Small intestine (tissue), 7 donors: ENCODE data around the gene TEX36. TPM values are rescaled to one million over a fixed set of nuclear protein-coding genes. Genes with fewer than 3 reads are reported as not detected.

Source experiments
- DNase-seq, 2 donors: peaks; one replicate each; pipeline versions ENCODE4 v3.0.0 to v3.0.0-alpha.2; 2013
- FAIRE-seq: peaks from 2 replicates; lab custom pipeline; 2012; peaks lifted over from hg19 to GRCh38; lab: Jason Lieb, UNC
- H3K27ac ChIP-seq, 3 donors: one replicate each; pipeline ENCODE4 v1.5.1; 2013; ENCODE audit warnings: low read length in 2 of 3, mild to moderate bottlenecking in 2 of 3, control low read depth in 1 of 3, inconsistent platforms in 1 of 3, low read depth in 1 of 3, moderate library complexity in 1 of 3
- H3K27me3 ChIP-seq, 3 donors: one replicate each; pipeline ENCODE4 v1.6.1; 2013; ENCODE audit warnings: low read length in 3 of 3, inconsistent platforms in 1 of 3; ENCODE audit not compliant: control insufficient read depth in 3 of 3, insufficient read depth in 3 of 3
- H3K36me3 ChIP-seq, 3 donors: one replicate each; pipeline ENCODE4 v1.6.1; 2013; ENCODE audit warnings: low read length in 3 of 3, inconsistent platforms in 1 of 3, low read depth in 1 of 3, mild to moderate bottlenecking in 1 of 3, moderate library complexity in 1 of 3; ENCODE audit not compliant: control insufficient read depth in 3 of 3, insufficient read depth in 2 of 3
- H3K4me1 ChIP-seq, 3 donors: one replicate each; pipeline ENCODE4 v1.6.1; 2013; ENCODE audit warnings: low read length in 2 of 3, inconsistent platforms in 1 of 3, low read depth in 1 of 3, mild to moderate bottlenecking in 1 of 3, moderate library complexity in 1 of 3; ENCODE audit not compliant: control insufficient read depth in 3 of 3, insufficient read depth in 2 of 3
- H3K4me3 ChIP-seq, 3 donors: one replicate each; pipeline ENCODE4 v1.5.1; 2013; ENCODE audit warnings: low read length in 3 of 3, control low read depth in 1 of 3, inconsistent platforms in 1 of 3, low read depth in 1 of 3, mild to moderate bottlenecking in 1 of 3, moderate library complexity in 1 of 3
- H3K9me3 ChIP-seq, 2 donors: one replicate each; pipeline ENCODE4 v1.6.1; 2013; ENCODE audit warnings: low read depth in 1 of 2, low read length in 1 of 2; ENCODE audit not compliant: control insufficient read depth in 2 of 2, insufficient read depth in 1 of 2
- WGBS, 3 donors: extraction: QIAGEN DNeasy Blood & Tissue Kit; methylation state at CpG; one replicate each; pipeline ENCODE4 v1.1.7; 2013; 5-methylcytosine and 5-hydroxymethylcytosine counted together
- polyA plus RNA-seq, 4 donors: library from polyadenylated mRNA; stranded (reverse) in 3 of 4; unstranded in 1 of 4; fragments of 200-250 nt in 3 of 4; fragments of 120-200 nt in 1 of 4; gene quantifications; one replicate each; pipeline versions ENCODE4 v1.2.1 to v1.2.3, GENCODE V29; 2013
- donor health status: healthy with polysubstance abuse.
- donor health status: control.
- donor health status: control.
- donor health status: Bipolar disorder and iron deficiency.
- donor health status: healthy.

TEX36 gene
- polyA plus RNA-seq, 4 donors, result not detected

DNA sequence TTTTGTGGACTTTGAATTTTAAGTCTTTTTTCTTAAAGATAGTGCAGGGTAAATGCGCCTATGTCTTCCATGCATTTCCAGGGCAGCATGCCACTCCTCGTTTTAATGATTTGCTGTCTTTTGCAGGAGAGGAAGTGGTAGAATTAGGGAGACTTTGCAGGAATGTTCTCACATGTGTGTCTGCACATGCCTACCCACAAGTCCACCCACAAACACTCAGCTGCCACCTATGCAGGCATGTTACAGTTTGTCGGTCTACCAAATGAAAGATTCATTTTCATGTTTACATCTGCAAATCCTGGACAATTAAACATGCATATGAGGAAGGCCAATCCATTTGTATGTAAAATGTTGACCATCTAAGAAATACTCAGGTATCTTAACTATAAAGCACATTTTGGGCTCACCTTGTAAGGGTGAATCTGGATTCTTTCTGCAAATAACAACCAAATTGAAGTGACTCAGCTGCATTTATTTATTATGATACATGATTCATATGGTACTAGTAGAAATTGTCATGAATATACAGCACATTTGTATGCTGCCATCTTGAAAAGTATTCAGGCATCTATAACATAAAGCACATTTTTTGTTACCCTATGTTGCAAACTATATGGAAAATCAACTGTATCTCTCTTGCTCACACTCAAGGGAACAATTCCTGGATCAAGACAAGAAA lies 4.7 kb upstream of the TEX36 start:
- Histone ChIP-seq H3K27me3 (peaks cover 0 to 6% (median 0%) of the 10 kb centered on the region in 3 donors), H3K27ac (no peak overlapping the region), H3K4me1 (peaks cover 0 to 7% (median 0%) of the 10 kb centered on the region in 3 donors), H3K4me3 (no peak overlapping the region), H3K9me3 (no peaks in the 10 kb centered on the region), H3K36me3 (no peaks in the 10 kb centered on the region)
- no peak for DNase-seq
- FAIRE-seq, result no peak
- 48 to 67% (median 66%) methylated on average over 3 of the region's 3 CpGs for WGBS, 3 donors

DNA sequence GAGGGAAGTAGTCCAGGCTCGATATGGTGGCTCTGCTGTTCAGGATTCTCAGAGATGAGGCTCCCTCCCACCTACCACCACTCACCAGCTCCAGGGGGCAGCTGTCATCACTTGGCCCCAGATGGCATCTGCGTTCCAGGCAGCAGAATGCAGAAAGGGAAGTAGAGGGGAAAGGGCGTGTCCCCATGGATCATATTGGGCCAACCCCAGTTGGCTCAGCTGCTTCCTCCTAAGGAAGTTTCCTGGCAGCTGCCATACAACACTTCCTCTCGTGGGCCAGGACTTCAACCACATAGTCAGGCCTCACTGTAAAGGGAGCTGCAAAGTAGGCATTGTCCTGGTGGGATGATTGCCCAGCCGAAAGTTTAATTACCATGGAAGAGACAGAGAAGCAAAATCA lies 1.6 kb upstream of the TEX36 start:
- Histone ChIP-seq H3K27ac (no peak overlapping the region), H3K27me3 (no peaks in the 10 kb centered on the region), H3K4me1 (no peaks in the 10 kb centered on the region), H3K9me3 (no peaks in the 10 kb centered on the region), H3K4me3 (no peak overlapping the region), H3K36me3 (no peaks in the 10 kb centered on the region)
- FAIRE-seq, result no peak
- no peak for DNase-seq
- 62 to 64% (median 63%) methylated on average over 4 to 5 of the region's 5 CpGs for WGBS, 3 donors

DNA sequence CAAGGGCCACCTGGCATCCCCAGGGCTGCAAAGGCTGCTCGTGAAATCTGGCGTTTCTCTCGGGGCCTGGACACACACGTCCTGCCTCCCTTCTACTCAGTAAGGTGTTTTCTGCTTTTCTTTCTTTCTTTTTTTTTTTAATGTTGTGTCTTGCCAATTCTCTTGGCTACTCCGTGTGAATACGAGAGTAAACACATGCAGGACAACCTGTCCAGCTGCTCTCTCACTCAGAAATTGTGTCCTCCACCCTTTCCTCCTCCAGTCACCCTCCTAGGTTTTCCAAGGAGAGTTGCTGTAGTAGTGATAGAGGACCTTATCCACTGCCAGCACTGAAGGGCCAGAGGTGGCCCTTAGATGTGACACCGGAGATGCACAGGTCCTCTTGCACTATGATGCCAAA lies 858 bp upstream of the TEX36 start:
- 76 to 80% (median 79%) methylated on average over 7 of the region's 7 CpGs for WGBS, 3 donors
- Histone ChIP-seq H3K27me3 (no peaks in the 10 kb centered on the region), H3K4me3 (no peak overlapping the region), H3K27ac (no peak overlapping the region), H3K36me3 (no peaks in the 10 kb centered on the region), H3K9me3 (no peaks in the 10 kb centered on the region), H3K4me1 (no peaks in the 10 kb centered on the region)
- no peak for FAIRE-seq
- DNase-seq, result no peak

DNA sequence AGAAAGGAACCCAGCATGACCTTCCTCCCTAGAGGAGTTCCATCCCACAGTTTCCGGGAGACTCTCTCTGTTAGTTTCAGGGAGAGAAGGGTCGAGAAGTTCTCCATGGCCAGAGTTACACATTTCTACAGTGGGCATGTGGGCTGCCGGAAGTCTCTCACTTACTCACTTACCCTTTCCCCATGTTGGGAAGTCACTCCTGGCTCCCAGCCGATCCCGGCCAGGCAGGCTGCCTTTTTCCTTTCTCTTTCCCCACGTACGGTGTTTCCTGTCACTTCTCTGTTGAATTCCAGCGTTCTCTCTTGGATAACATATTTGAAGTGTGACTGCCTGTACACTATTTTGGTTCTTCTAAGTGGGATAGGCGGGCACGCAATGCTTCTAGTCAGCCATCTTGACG lies 3.5 kb downstream of the TEX36 start:
- Histone ChIP-seq H3K36me3 (no peaks in the 10 kb centered on the region), H3K9me3 (peaks cover 0 to 11% of the 10 kb centered on the region in 2 donors), H3K4me1 (no peaks in the 10 kb centered on the region), H3K27ac (no peak overlapping the region), H3K4me3 (no peak overlapping the region), H3K27me3 (no peaks in the 10 kb centered on the region)
- FAIRE-seq, result no peak
- WGBS, 3 donors, result 61 to 85% (median 72%) methylated on average over 11 of the region's 11 CpGs
- no peak for DNase-seq

DNA sequence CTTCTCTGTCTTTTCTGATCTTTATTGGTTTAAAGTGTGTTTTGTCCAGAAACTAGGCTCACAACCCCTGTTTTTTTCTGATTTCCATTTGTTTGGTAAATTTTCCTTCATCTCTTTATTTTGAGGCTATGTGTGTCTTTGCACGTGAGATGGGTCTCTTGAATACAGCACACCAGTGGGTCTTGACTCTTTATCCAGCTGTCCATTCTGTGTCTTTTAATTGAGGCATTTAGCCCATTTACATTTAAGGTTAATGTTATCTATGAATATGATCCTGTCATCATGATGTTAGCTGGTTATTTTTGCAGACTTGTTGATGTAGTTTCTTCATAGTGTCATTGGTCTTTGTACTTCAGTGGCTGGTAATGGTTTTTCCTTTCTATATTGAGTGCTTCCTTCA lies 10.1 kb downstream of the TEX36 start:
- H3K4me3 ChIP-seq, result no peak overlapping the region
- H3K36me3 ChIP-seq, result no peaks in the 10 kb centered on the region
- WGBS, 3 donors, result 76 to 88% (median 77%) methylated on average over 1 of the region's 1 CpG
- H3K27me3 ChIP-seq, result no peaks in the 10 kb centered on the region
- FAIRE-seq, result no peak
- DNase-seq, result no peak
- H3K4me1 ChIP-seq, result no peaks in the 10 kb centered on the region
- peaks cover 0 to 11% of the 10 kb centered on the region in 2 donors for H3K9me3 ChIP-seq
- no peak overlapping the region for H3K27ac ChIP-seq

DNA sequence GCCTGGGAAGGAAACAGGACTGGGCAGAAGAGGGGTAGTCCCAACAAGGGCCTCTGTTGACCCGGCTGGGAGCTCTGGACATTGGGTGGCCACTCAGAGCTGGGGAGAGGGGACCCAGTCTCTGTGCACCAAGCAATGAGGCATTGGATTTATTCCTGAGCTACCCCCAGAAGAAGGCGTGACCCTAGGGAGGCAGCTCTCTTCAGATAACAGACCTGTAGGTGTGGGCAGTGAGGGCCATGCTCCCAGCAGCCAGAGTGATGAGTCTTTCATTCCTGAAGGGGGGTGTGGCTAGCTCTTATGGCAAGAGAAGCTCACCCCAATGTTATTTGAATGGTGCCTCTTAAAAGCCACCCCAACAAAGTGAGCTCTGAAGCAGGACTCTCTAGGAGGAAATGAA lies 20.4 kb downstream of the TEX36 start:
- Histone ChIP-seq H3K4me1 (no peaks in the 10 kb centered on the region), H3K36me3 (no peaks in the 10 kb centered on the region), H3K27ac (no peak overlapping the region), H3K9me3 (no peaks in the 10 kb centered on the region), H3K4me3 (no peak overlapping the region), H3K27me3 (no peaks in the 10 kb centered on the region)
- FAIRE-seq (no peak), DNase-seq (no peak)
- 75 to 98% (median 91%) methylated on average over 2 of the region's 2 CpGs for WGBS, 3 donors

DNA sequence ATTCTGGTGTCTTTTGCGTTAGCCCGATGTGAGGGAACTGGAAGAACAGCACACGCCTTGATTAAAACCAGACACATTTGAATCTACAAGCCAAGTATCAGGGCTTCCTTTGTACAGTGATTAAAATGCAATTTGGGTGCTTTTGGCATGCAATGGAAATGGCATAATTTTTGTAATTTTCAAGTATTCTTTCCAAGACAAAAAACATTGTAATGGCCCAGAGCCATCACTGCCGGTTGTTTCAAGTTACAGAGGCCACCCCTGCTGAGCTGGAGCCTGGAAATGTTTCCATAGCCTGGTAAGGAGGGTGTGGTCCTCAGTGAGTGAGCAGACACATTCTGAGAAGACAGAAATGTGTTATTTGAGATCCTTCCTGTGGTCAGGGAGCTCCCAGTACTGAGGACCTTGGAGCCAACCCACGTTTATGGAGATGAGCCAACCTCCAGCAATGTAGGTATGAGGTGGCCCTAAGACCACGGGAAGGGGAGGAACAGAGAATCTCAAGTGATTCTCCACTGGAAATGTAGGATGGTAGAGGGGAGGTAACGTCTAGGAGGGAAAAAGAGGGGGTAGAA lies 20.9 kb downstream of the TEX36 start:
- no peaks in the 10 kb centered on the region for H3K27me3 ChIP-seq
- DNase-seq (no peak), FAIRE-seq (no peak)
- H3K9me3 ChIP-seq, result no peaks in the 10 kb centered on the region
- H3K27ac ChIP-seq, result no peak overlapping the region
- no peaks in the 10 kb centered on the region for H3K36me3 ChIP-seq
- WGBS, 3 donors, result 62 to 68% (median 67%) methylated on average over 7 of the region's 7 CpGs
- no peaks in the 10 kb centered on the region for H3K4me1 ChIP-seq
- H3K4me3 ChIP-seq, result no peak overlapping the region

DNA sequence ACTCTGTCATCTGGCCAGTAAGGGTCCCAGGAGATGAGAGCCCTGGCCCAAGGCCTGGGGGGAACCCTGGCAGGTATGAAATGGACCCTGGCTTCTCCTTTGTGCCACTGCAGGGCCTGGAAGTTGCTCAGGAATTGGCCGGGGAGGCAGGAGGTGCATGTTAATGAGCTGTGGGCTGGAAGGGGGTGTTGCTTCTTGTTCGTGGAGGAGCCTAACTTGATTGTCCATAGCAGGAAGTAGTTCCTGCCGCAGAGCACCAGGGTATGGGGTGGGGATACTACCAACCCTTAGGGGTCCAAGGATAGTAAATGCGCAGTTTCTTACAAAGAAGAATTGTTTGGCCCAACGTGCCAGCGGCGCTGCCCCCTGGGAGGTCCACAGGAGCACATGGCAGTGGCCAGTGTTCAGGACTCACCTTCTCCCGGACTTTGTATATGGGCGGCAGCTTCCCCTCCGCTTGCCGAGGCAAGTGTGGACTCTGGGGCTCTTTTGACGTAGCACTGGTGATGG lies 21.5 kb downstream of the TEX36 start:
- H3K27me3 ChIP-seq, result no peaks in the 10 kb centered on the region
- H3K36me3 ChIP-seq, result no peaks in the 10 kb centered on the region
- DNase-seq (no peak), FAIRE-seq (no peak)
- 81 to 83% (median 81%) methylated on average over 12 of the region's 12 CpGs for WGBS, 3 donors
- H3K4me1 ChIP-seq, result no peaks in the 10 kb centered on the region
- H3K27ac ChIP-seq, result no peak overlapping the region
- no peak overlapping the region for H3K4me3 ChIP-seq
- H3K9me3 ChIP-seq, result no peaks in the 10 kb centered on the region
